NCI-H1092 (cell line): Measurements from ENCODE around the gene CPT1B.
A peak's percentile ranks its signal among the peaks of the same experiment; 100 is the strongest.
"Not testable (repeated sequence)": the region's sequence is repeated elsewhere in the genome, so short reads cannot be mapped to it uniquely, and the experiment has no call there.

Experiments
- DNase-seq: peaks from one replicate; lab custom pipeline; 2025; lab: John Stamatoyannopoulos, UW

Gene CPT1B

GRCh38 chr22:50577987-50578775, at the start of gene CPT1B:
Gene CPT1B (minus strand): TSS chr22:50578427. CDS start chr22:50577915, 512 bp downstream.
- no peak for DNase-seq

- DNase-seq: no peak
Observed at GRCh38 chr22:50626850-50627641, 48.8 kb upstream of the CPT1B start.

GRCh38 chr22:50626314-50626849, 48.2 kb upstream of the CPT1B start:
- no peak for DNase-seq

DNA sequence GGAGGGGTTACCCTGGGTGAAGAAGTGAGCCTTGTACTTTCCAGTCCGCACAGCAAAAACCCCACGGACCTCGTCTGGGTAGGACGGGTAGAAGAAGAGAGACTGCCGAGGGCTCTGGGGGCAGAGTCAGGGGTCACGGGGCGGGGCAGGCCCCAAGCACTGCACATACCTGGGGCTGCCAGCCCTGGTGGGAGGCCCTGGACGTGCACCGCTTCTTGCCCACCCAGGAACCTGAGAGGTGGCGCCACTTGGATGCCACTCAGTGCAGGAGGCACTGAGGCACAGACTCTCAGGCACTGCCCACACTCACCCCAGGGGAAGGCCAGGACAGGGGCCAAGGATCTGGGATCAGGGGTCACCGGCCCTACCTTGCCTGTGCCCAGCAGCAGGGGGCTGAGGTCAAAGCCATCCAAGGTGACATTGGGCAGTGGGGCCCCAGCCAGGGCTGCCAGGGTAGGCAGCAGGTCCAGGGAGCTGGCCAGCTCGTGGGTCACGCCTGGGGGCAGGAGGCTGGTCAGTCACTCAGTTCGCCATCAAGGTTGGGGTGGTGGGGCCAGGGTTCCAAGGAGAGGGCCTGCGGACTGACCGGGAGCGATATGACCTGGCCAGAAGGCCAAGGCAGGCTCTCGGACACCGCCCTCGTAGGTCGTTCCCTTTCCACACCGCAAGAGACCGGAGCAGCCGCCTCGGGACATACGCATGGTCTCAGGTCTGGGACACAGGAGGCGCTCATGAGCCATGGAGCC, 47.5 kb upstream of the CPT1B start:
- DNase-seq: no peak

- DNase-seq: no peak
Observed at GRCh38 chr22:50625131-50625567, 46.9 kb upstream of the CPT1B start.

- DNase-seq: no peak
Observed at GRCh38 chr22:50624347-50625130, 46.3 kb upstream of the CPT1B start.

- DNase-seq: no peak
Observed at GRCh38 chr22:50622723-50623327, 44.6 kb upstream of the CPT1B start.

GRCh38 chr22:50621948-50622722, 43.9 kb upstream of the CPT1B start:
- no peak for DNase-seq

DNA sequence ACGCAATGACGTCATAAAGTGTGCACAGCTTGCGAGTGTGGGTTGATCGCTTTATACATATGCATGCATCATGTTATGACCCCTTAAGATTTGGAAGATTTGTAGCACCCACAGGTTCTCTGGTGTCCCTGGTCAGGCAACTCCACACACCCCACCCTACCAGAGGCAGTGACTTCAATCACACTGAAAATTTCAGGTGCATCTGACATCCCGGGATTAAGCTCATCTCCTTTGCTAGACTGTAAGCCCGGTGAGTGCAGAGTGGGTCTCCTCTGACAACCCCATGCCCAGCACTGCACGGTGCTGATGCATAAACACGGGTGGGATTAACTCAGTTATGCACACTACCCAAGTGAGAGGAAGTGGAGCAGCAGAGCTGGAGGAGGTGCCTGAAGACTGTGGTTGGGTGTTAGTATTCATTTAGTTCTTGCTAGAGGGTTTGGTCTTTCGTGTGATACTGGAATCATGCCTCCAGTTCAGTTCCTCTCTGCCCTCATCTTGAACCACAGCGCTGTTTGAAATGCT, 43.2 kb upstream of the CPT1B start:
- no peak for DNase-seq

- DNase-seq: no peak
Observed at GRCh38 chr22:50620593-50621355, 42.5 kb upstream of the CPT1B start.

GRCh38 chr22:50614296-50614695, 36.1 kb upstream of the CPT1B start:
- not testable (repeated sequence) for DNase-seq

DNA sequence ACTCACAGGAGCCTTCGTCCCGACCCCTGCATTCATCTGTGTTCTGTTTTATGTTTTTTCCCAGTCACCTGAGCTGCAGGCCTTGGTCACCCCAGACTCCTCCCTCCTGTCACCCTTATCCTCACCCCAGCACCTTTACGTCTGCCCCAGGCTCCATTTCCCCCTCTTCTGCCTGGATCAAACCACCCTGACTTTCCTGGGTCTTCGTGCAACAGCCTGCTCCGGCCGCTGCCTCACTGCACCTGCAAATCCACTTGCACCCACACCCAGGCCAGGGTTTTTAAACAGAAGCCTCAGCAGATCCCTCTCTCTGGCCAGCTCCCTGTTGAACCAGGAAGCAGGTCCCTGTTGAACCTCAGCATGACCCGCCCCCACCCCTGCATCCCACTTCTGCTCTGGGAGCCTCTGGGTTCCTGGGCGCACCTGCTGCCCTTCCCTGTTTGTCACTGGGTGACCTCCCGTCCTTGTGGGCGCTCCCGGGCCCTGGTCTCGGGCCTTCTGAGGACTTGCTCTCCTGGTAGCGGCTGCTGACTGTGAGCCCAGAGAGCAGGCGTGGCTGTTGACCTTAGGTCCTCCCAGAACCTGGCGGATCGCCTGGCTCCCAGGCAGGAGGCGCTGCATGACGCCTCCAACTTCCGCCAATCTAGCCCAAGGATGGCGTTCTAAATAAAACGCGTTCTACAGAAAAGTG, 35.2 kb upstream of the CPT1B start:
- peak; percentile 12 for DNase-seq

DNA sequence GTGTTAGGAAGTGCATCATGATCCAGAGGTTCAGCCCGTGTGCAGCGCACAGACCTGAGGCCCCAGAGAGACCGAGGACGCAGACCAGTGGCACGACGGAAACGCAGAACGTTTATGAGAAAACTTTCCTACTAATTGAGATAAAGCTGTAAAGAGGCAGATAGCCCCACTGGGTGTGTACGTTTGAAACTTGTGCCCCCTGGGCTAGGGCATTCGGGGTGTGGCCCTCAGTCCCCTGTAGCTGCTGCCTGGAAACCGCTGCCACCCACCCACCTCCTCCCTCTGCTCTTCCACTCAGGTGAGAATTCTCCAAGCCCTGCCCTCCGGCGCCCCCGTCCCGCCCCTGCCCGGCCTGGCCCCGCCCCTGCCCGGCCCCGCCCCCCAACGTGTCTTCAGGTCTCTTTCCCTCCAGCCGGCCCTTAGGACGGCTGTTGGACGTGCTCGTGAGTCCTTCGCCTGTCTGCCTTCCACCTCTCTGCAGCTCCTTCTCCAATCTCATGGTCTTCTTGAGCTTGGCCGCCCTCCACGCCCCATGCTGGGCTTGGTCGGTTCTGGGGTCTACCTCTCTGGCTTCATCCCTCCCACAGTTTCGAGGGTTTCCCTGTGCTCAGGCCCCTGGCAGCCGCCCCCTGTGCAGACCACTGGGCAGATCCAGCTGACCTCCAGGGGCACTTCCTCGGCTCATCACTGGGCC, 34.4 kb upstream of the CPT1B start:
- DNase-seq: no peak

DNA sequence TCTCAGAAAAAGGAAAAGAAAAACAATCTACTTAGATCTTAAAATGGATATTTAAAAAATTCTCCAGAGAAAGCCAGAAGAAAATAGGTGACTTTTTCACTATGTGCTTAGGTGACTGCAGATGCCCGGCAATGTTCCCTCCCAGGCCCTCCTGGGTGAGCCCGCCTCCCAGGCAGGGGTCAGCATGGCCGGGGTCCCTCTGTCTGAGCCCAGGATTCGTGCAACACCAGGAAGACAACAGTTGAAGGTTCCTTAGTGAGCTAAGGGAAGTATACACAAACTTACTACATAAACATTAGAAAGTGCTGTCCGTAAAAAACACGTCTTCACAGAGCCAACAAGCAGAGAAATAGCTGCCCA, 33.9 kb upstream of the CPT1B start:
- DNase-seq: no peak

- no peak for DNase-seq
Observed at GRCh38 chr22:50611341-50612060, 33.3 kb upstream of the CPT1B start.

- no peak for DNase-seq
Observed at GRCh38 chr22:50610581-50610980, 32.4 kb upstream of the CPT1B start.

DNA sequence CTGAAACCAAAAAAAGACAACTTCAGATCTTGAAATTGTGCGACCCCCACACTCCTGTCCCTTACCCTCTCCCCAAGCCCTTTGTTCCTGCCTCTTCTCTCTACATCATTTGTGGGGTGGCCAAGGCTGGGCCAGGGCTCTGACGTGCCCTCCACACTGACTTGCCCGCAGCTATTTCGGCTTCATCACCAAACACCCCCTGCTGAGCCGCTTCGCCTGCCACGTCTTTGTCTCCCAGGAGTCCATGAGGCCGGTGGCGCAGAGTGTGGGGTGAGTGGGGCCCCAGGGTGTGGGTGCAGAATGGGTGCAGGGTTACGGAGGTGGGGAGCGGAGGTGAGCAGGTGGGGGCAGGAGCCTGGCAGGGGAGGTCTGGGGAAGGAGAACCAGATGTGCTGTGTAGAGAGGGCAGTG, 31.8 kb upstream of the CPT1B start:
- no peak for DNase-seq
